ENCODE data around the gene DBF4. TPM values are rescaled to one million over a fixed set of nuclear protein-coding genes. Genes with fewer than 3 reads are reported as not detected.

DBF4 gene
- total and polyA plus RNA-seq, 2 of the 13 experiments (the other 11 are each of a cell fraction or from before 2014, with no cell fraction given) = 5.0 to 64.4 TPM

GRCh38 chr7:87918740-87919139 is 42.4 kb downstream of the DBF4 start (continued):
- TF ChIP-seq CBX5 (CRISPR knock-in tag; IDR thresholded peaks at IDR 0.05; ENCODE audit: borderline replicate concordance) (no peak), ZKSCAN5 (CRISPR knock-in tag; IDR thresholded peaks at IDR 0.05) (no peak), ZSCAN21 (CRISPR knock-in tag; IDR thresholded peaks at IDR 0.05; ENCODE audit: borderline replicate concordance) (no peak), JUND (CRISPR knock-in tag; IDR thresholded peaks at IDR 0.05) (no peak), BRD4 (CRISPR knock-in tag; IDR thresholded peaks at IDR 0.05) (no peak), ATAD3A (CRISPR knock-in tag; IDR thresholded peaks at IDR 0.05) (no peak), ZNF335 (CRISPR knock-in tag; IDR thresholded peaks at IDR 0.05) (no peak)
- TF ChIP-seq, protein P1, sequence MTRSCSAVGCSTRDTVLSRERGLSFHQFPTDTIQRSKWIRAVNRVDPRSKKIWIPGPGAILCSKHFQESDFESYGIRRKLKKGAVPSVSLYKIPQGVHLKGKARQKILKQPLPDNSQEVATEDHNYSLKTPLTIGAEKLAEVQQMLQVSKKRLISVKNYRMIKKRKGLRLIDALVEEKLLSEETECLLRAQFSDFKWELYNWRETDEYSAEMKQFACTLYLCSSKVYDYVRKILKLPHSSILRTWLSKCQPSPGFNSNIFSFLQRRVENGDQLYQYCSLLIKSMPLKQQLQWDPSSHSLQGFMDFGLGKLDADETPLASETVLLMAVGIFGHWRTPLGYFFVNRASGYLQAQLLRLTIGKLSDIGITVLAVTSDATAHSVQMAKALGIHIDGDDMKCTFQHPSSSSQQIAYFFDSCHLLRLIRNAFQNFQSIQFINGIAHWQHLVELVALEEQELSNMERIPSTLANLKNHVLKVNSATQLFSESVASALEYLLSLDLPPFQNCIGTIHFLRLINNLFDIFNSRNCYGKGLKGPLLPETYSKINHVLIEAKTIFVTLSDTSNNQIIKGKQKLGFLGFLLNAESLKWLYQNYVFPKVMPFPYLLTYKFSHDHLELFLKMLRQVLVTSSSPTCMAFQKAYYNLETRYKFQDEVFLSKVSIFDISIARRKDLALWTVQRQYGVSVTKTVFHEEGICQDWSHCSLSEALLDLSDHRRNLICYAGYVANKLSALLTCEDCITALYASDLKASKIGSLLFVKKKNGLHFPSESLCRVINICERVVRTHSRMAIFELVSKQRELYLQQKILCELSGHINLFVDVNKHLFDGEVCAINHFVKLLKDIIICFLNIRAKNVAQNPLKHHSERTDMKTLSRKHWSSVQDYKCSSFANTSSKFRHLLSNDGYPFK (CRISPR knock-in tag; IDR thresholded peaks at IDR 0.05; ENCODE audit: borderline replicate concordance) = no peak

DNA sequence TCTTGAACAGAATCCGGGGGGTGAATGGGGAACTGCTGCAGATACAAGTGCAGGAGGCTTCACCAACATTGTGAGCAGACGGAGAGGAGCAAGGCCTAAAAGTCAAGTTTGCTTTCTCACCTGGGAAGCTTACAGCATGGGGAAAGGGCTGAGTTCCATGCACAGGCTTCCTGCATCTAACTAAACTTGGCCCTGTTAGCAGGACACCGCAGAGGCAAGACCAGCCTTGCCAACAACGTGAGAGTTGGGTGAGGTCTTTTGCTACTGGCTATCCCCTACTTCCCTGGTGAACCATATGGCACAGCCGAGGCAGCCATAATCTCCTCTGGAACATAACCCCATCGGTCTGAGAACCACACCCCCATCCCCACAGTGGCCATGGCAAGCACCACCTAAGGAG is 43.6 kb downstream of the DBF4 start:
- WGBS (ENCODE audit: low lambda C conversion rate) = 11% methylated on average over 1 of the region's 6 CpGs
- ATAC-seq (no peak), FAIRE-seq (no peak), DNase-seq (ENCODE audit: low spot score) (no peak)
- BruUV-seq (replicated peaks) = no TSS peak
- in situ Hi-C loops (cut with HindIII; ENCODE audit: extremely low pct_ligation_motif_present, low pct_unique_long_range_greater_than_20kb) = no loop called here
- H4K20me1 ChIP-seq (ENCODE audit: insufficient read depth, low read length) = no peaks in the 10 kb centered on the region
- intact Hi-C loops (cut with micrococcal nuclease; ENCODE audit: unreplicated experiment) = no loop called here
- H3K9ac ChIP-seq (ENCODE audit: insufficient read depth, low read depth, low read length) = no peak overlapping the region
- ChIA-PET POLR2A (no interaction called here), CTCF (ENCODE audit: low intra/inter-chr PET ratio, low total read pairs) (no interaction called here)
- no peaks in the 10 kb centered on the region for H3K79me2 ChIP-seq (ENCODE audit: insufficient read depth, low read length)
- no peak overlapping the region for H3K4me3 ChIP-seq (replicated peaks in 1 of 3; ENCODE audit: insufficient read depth in 1 of 3, low read depth in 2 of 3, low read length in 3 of 3)
- no peak overlapping the region for H2AFZ ChIP-seq (ENCODE audit: low read length)
- no peak overlapping the region for H3K4me2 ChIP-seq (ENCODE audit: low read depth, low read length)
- no peaks in the 10 kb centered on the region for H3K4me1 ChIP-seq (ENCODE audit: insufficient read depth, low read length)
- H3K27me3 ChIP-seq (ENCODE audit: control insufficient read depth in 1 of 2, insufficient read depth in 2 of 2, low read length in 2 of 2) = peaks cover 0 to under 1% of the 10 kb centered on the region in 2 experiments; a peak in 1 of 5 replicates
- TF ChIP-seq MED1 (CRISPR knock-in tag; IDR thresholded peaks at IDR 0.05) = no peak
- no peak for TF ChIP-seq RFX1 (IDR thresholded peaks at IDR 0.05)
- no peak for TF ChIP-seq ZNF101 (CRISPR knock-in tag; IDR thresholded peaks at IDR 0.05; ENCODE audit: borderline replicate concordance, low read depth)
- TF ChIP-seq ZNF205 (CRISPR knock-in tag; IDR thresholded peaks at IDR 0.05) = no peak
- no peak for TF ChIP-seq DMAP1 (CRISPR knock-in tag; IDR thresholded peaks at IDR 0.05)
- TF ChIP-seq TEAD2 (CRISPR knock-in tag; IDR thresholded peaks at IDR 0.05) = no peak
- no peak for TF ChIP-seq ZNF296 (CRISPR knock-in tag; conservative IDR thresholded peaks at IDR 0.05)
- no peak for TF ChIP-seq FOXO1 (CRISPR knock-in tag; IDR thresholded peaks at IDR 0.05)
- TF ChIP-seq, protein P2, sequence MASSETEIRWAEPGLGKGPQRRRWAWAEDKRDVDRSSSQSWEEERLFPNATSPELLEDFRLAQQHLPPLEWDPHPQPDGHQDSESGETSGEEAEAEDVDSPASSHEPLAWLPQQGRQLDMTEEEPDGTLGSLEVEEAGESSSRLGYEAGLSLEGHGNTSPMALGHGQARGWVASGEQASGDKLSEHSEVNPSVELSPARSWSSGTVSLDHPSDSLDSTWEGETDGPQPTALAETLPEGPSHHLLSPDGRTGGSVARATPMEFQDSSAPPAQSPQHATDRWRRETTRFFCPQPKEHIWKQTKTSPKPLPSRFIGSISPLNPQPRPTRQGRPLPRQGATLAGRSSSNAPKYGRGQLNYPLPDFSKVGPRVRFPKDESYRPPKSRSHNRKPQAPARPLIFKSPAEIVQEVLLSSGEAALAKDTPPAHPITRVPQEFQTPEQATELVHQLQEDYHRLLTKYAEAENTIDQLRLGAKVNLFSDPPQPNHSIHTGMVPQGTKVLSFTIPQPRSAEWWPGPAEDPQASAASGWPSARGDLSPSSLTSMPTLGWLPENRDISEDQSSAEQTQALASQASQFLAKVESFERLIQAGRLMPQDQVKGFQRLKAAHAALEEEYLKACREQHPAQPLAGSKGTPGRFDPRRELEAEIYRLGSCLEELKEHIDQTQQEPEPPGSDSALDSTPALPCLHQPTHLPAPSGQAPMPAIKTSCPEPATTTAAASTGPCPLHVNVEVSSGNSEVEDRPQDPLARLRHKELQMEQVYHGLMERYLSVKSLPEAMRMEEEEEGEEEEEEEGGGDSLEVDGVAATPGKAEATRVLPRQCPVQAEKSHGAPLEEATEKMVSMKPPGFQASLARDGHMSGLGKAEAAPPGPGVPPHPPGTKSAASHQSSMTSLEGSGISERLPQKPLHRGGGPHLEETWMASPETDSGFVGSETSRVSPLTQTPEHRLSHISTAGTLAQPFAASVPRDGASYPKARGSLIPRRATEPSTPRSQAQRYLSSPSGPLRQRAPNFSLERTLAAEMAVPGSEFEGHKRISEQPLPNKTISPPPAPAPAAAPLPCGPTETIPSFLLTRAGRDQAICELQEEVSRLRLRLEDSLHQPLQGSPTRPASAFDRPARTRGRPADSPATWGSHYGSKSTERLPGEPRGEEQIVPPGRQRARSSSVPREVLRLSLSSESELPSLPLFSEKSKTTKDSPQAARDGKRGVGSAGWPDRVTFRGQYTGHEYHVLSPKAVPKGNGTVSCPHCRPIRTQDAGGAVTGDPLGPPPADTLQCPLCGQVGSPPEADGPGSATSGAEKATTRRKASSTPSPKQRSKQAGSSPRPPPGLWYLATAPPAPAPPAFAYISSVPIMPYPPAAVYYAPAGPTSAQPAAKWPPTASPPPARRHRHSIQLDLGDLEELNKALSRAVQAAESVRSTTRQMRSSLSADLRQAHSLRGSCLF (CRISPR knock-in tag; IDR thresholded peaks at IDR 0.05; ENCODE audit: borderline replicate concordance) = no peak
- H3K9me3 ChIP-seq (ENCODE audit: low read length) = no peaks in the 10 kb centered on the region
- no peak overlapping the region for H3K27ac ChIP-seq (ENCODE audit: extremely low read length, insufficient read depth, low read length)
- H3K36me3 ChIP-seq (replicated peaks in 1 of 2; ENCODE audit: control insufficient read depth in 1 of 2, insufficient read depth in 2 of 2, low read length in 2 of 2) = no peaks in the 10 kb centered on the region
